ENCODE measurements around the gene HCRTR1.

The HCRTR1 gene

DNA sequence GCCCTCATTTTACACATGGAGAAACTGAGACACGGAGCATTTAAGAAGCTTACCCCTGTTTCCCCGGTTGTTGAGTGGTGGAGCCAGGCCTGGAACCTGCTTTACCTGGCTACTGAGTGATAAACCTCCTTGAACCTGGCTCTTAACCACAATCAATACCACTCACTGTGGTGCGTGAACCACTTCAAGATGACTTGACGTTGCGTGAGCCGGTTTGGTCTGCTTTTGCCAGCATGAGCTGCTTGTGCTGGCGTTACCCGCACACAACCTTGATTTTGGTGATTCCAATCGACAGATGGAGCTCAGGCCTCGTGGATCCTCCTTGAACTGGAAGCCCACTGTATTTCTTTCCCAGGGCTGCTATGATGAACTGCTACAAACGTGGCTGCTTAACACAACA lies 47.3 kb upstream of the HCRTR1 start:
- Histone ChIP-seq H3K4me3 (ENCODE audit: low read depth, low read length) (no peak overlapping the region), H3K79me2 (no peaks in the 10 kb centered on the region), H3K9ac (no peak overlapping the region), H3K27me3 (ENCODE audit: control insufficient read depth, insufficient read depth, low read length) (no peaks in the 10 kb centered on the region), H2AFZ (no peak overlapping the region), H3K4me2 (ENCODE audit: low read length) (no peak overlapping the region), H3K4me1 (no peaks in the 10 kb centered on the region), H3K36me3 (ENCODE audit: control insufficient read depth, insufficient read depth, low read length) (no peaks in the 10 kb centered on the region), H3K27ac (no peak overlapping the region), H3K9me3 (ENCODE audit: control insufficient read depth, low read length) (no peaks in the 10 kb centered on the region)
- TF ChIP-seq, protein P1, sequence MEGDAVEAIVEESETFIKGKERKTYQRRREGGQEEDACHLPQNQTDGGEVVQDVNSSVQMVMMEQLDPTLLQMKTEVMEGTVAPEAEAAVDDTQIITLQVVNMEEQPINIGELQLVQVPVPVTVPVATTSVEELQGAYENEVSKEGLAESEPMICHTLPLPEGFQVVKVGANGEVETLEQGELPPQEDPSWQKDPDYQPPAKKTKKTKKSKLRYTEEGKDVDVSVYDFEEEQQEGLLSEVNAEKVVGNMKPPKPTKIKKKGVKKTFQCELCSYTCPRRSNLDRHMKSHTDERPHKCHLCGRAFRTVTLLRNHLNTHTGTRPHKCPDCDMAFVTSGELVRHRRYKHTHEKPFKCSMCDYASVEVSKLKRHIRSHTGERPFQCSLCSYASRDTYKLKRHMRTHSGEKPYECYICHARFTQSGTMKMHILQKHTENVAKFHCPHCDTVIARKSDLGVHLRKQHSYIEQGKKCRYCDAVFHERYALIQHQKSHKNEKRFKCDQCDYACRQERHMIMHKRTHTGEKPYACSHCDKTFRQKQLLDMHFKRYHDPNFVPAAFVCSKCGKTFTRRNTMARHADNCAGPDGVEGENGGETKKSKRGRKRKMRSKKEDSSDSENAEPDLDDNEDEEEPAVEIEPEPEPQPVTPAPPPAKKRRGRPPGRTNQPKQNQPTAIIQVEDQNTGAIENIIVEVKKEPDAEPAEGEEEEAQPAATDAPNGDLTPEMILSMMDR (IDR thresholded peaks at IDR 0.05), result no peak

DNA sequence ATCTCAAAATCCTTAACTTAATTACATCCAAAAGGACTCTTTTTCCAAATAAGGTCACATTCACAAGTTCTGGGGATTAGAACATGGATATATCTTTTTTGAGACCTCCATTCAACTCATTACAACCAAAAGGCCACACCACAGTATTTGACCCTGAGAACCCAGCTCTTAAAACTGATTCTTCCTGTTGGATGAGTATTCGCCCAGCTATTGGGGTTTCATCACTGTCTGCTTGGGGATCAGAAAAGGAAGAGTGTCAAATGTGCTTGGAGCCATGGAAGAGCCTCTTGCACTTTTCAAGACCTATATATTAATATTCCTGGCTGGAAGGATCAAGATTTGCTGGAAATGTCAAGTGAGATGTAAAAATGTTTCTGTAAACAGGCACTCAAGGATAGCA lies 46.6 kb upstream of the HCRTR1 start:
- H2AFZ ChIP-seq, result no peak overlapping the region
- no peaks in the 10 kb centered on the region for H3K36me3 ChIP-seq (ENCODE audit: control insufficient read depth, insufficient read depth, low read length)
- H3K4me2 ChIP-seq (ENCODE audit: low read length), result no peak overlapping the region
- no peak overlapping the region for H3K27ac ChIP-seq
- TF ChIP-seq, protein P1 (IDR thresholded peaks at IDR 0.05), result no peak
- no peak overlapping the region for H3K9ac ChIP-seq
- H3K27me3 ChIP-seq (ENCODE audit: control insufficient read depth, insufficient read depth, low read length), result no peaks in the 10 kb centered on the region
- H3K9me3 ChIP-seq (ENCODE audit: control insufficient read depth, low read length), result no peaks in the 10 kb centered on the region
- no peaks in the 10 kb centered on the region for H3K4me1 ChIP-seq
- H3K79me2 ChIP-seq, result no peaks in the 10 kb centered on the region
- H3K4me3 ChIP-seq (ENCODE audit: low read depth, low read length), result no peak overlapping the region

- Histone ChIP-seq H3K27ac (no peak overlapping the region), H3K36me3 (ENCODE audit: control insufficient read depth, insufficient read depth, low read length) (no peaks in the 10 kb centered on the region), H3K4me3 (ENCODE audit: low read depth, low read length) (no peak overlapping the region), H3K27me3 (ENCODE audit: control insufficient read depth, insufficient read depth, low read length) (no peaks in the 10 kb centered on the region), H3K79me2 (no peaks in the 10 kb centered on the region), H2AFZ (no peak overlapping the region), H3K4me1 (no peaks in the 10 kb centered on the region), H3K4me2 (ENCODE audit: low read length) (no peak overlapping the region), H3K9me3 (ENCODE audit: control insufficient read depth, low read length) (no peaks in the 10 kb centered on the region), H3K9ac (no peak overlapping the region)
- TF ChIP-seq, protein P1 (IDR thresholded peaks at IDR 0.05), result no peak
These were observed 45.9 kb upstream of the HCRTR1 start for GRCh38 chr1:31571340-31572295.

- TF ChIP-seq, protein P1 (IDR thresholded peaks at IDR 0.05), result no peak
- no peaks in the 10 kb centered on the region for H3K36me3 ChIP-seq (ENCODE audit: control insufficient read depth, insufficient read depth, low read length)
- no peak overlapping the region for H3K4me2 ChIP-seq (ENCODE audit: low read length)
- no peaks in the 10 kb centered on the region for H3K4me1 ChIP-seq
- no peaks in the 10 kb centered on the region for H3K79me2 ChIP-seq
- peak overlapping the region; percentile 36 for H3K27ac ChIP-seq
- no peak overlapping the region for H3K4me3 ChIP-seq (ENCODE audit: low read depth, low read length)
- H3K9ac ChIP-seq, result no peak overlapping the region
- H3K9me3 ChIP-seq (ENCODE audit: control insufficient read depth, low read length), result no peaks in the 10 kb centered on the region
- H3K27me3 ChIP-seq (ENCODE audit: control insufficient read depth, insufficient read depth, low read length), result no peaks in the 10 kb centered on the region
- no peak overlapping the region for H2AFZ ChIP-seq
These were observed 45.0 kb upstream of the HCRTR1 start for GRCh38 chr1:31572323-31573104.

All from parathyroid adenoma (tissue), 2 donors.